NT2/D1 (cell line): ENCODE measurements around the gene LCE2D.
"Not testable (repeated sequence)": the region's sequence is repeated elsewhere in the genome, so short reads cannot be mapped to it uniquely, and the experiment has no call there.

Source experiments
- DNase-seq: peaks from one replicate; pipeline ENCODE4 v3.0.0-alpha.2; 2011; ENCODE audit warnings: low read depth, low spot score
- H3K27me3 ChIP-seq: 2 replicates; pipeline ENCODE4 v1.6.0; 2011; ENCODE audit warnings: mild to moderate bottlenecking; ENCODE audit not compliant: insufficient read length, insufficient read depth
- H3K36me3 ChIP-seq: 2 replicates; pipeline ENCODE4 v1.6.1; 2011; ENCODE audit warnings: mild to moderate bottlenecking, low read length, mixed read lengths; ENCODE audit not compliant: insufficient read depth, insufficient read length
- H3K4me1 ChIP-seq: 2 replicates; pipeline ENCODE4 v1.5.1; 2011; ENCODE audit not compliant: insufficient read depth, insufficient read length
- H3K4me3 ChIP-seq: 2 replicates; pipeline ENCODE4 v1.5.1; 2011; ENCODE audit warnings: low read depth; ENCODE audit not compliant: insufficient read length
- H3K9ac ChIP-seq: 2 replicates; pipeline ENCODE4 v1.6.0; 2011; ENCODE audit warnings: low read depth; ENCODE audit not compliant: insufficient read length
- H3K9me3 ChIP-seq: 2 replicates; pipeline ENCODE4 v1.5.1; 2011; ENCODE audit warnings: mild to moderate bottlenecking, low read length; ENCODE audit not compliant: insufficient read depth
- SUZ12 ChIP-seq: IDR thresholded peaks from 2 replicates; pipeline ENCODE4 v1.6.1; 2011; ENCODE audit not compliant: insufficient read length, insufficient read depth; ENCODE audit errors: extremely low read depth
- YY1 ChIP-seq: IDR thresholded peaks from 2 replicates; pipeline ENCODE4 v1.6.1; 2011; ENCODE audit not compliant: insufficient read length, insufficient read depth
- ZNF274 ChIP-seq: IDR thresholded peaks from 2 replicates; pipeline ENCODE4 v1.6.1; 2011; ENCODE audit warnings: mild to moderate bottlenecking, low read depth, low read length

Gene LCE2D

DNA sequence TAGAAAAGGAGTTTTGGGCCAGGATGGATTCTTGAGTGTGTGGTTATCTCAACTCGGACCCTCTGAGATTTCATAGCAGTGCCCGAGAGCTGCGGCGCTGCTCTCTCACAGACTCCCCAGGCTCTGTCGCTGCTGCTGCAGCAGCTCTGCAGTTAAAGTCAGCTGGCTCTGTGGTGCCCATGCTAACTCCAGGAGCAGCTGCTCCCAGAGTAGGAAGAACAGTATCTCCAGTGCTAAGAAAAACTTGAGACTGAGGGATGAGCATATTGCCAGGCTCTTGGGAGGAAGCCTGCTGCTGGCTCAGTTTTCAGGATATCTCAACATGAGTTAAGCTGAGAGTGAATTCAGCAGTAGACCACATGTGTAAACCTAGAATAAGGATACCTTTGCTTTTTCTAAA is 4.5 kb downstream of the LCE2D start:
- TF ChIP-seq SUZ12 (no peak), ZNF274 (no peak), YY1 (no peak)
- no peaks in the 10 kb centered on the region for H3K36me3 ChIP-seq
- no peak for DNase-seq
- H3K4me3 ChIP-seq = no peak overlapping the region
- H3K9me3 ChIP-seq = no peaks in the 10 kb centered on the region
- H3K27me3 ChIP-seq = no peaks in the 10 kb centered on the region
- no peak overlapping the region for H3K9ac ChIP-seq
- no peaks in the 10 kb centered on the region for H3K4me1 ChIP-seq

DNA sequence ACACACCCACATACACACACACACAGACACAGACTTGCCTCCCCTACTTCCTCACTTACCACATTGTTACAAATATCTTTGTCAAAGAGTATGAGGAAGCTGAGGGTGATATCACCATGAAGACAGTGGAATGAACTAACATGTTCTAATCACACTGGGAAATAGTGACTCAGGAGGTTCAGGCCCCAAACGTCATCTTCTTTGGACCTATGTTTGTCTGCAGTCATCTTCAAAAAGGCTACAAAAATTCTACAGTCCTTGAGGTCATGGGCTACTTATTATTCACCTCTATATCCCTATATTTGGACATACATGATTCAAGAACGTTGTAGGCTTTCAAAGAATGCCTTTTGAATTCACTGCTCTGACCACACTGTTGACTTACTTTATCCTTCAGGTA is 9.8 kb downstream of the LCE2D start:
- Histone ChIP-seq H3K27me3 (no peaks in the 10 kb centered on the region), H3K4me1 (no peaks in the 10 kb centered on the region), H3K9me3 (no peaks in the 10 kb centered on the region), H3K4me3 (no peak overlapping the region), H3K36me3 (no peaks in the 10 kb centered on the region), H3K9ac (no peak overlapping the region)
- TF ChIP-seq SUZ12 (no peak), ZNF274 (no peak), YY1 (no peak)
- no peak for DNase-seq

- H3K27me3 ChIP-seq, H3K9ac ChIP-seq, H3K4me3 ChIP-seq, H3K36me3 ChIP-seq, H3K9me3 ChIP-seq, H3K4me1 ChIP-seq, DNase-seq: not testable (repeated sequence)
Observed at GRCh38 chr1:152674983-152675382, 11.8 kb downstream of the LCE2D start, which contains the start of gene LCE2C. TSS of gene LCE2C (plus strand) at chr1:152675279. CDS start at chr1:152676016, 737 bp downstream.

- no peak for DNase-seq
- no peak for TF ChIP-seq SUZ12
- no peak for TF ChIP-seq ZNF274
- no peak for TF ChIP-seq YY1
- Histone ChIP-seq H3K36me3 (no peaks in the 10 kb centered on the region), H3K9ac (no peak overlapping the region), H3K4me3 (no peak overlapping the region), H3K9me3 (no peaks in the 10 kb centered on the region), H3K4me1 (no peaks in the 10 kb centered on the region), H3K27me3 (no peaks in the 10 kb centered on the region)
Observed at GRCh38 chr1:152679459-152679858, 16.3 kb downstream of the LCE2D start.

DNA sequence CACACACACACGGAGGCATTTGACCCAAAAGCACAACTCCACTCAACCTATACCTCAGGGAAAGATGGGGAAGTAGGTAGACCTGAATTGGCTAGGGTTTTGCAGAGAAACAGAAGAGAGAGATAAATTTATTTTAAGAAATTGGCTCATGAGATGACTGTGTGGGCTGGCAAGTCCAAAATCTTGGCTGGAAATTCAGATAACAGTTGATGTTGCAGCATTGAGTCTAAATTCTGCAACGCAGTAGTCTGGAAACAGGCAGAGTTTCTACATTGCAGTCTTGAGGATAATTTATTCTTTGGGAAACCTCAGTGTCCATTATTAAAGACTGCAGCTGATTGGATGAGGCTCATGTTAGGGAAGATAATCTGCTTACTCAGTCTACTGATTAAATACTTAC is 18.4 kb downstream of the LCE2D start:
- no peak for TF ChIP-seq ZNF274
- no peak for TF ChIP-seq YY1
- TF ChIP-seq SUZ12 = no peak
- Histone ChIP-seq H3K9me3 (no peaks in the 10 kb centered on the region), H3K9ac (no peak overlapping the region), H3K4me3 (no peak overlapping the region), H3K36me3 (no peaks in the 10 kb centered on the region), H3K27me3 (no peaks in the 10 kb centered on the region), H3K4me1 (no peaks in the 10 kb centered on the region)
- DNase-seq = no peak

DNA sequence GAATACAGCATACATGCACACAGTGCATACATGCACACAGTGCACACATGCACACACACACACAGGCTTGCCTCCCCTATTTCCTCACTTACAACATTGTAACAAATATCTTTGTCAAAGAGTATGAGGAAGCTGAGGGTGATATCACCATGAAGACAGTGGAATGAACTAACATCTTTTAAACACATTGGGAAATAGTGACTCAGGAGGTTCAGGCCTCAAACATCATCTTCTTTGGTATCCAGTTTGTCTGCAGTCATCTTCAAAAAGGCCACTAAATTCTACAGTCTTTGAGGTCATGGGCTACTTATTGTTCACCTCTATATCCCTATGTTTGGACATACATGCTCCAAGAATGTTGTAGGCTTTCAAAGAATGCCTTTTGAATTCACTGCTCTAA is 20.7 kb downstream of the LCE2D start:
- Histone ChIP-seq H3K4me3 (no peak overlapping the region), H3K4me1 (no peaks in the 10 kb centered on the region), H3K9ac (no peak overlapping the region), H3K9me3 (no peaks in the 10 kb centered on the region), H3K27me3 (no peaks in the 10 kb centered on the region), H3K36me3 (no peaks in the 10 kb centered on the region)
- TF ChIP-seq SUZ12 (no peak), ZNF274 (no peak), YY1 (no peak)
- DNase-seq = no peak

DNA sequence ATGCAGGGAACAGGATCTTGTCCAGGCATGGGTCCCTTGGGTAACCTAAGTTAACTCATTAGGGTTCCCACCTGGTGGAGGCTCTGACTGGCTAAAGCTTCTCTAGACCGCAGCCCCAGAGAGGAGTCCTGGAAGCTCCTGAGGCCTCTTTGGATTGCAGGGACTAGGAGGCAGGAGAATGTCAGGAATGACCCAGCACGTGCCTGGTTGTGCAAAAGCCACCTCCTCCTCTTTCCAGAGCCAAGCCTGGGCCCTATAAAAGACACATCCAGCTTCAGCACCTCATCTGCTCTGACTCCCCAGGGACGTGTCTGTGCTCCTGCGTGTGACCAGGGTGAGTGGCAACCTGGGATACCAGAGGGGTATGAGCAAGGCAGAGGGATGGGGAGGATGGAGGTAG is 22.6 kb downstream of the LCE2D start, which contains the start of gene LCE2B:
LCE2B (plus strand) TSS at position 301 of the 400 bp plus-strand sequence. CDS start 721 bp downstream, outside the sequence.
- H3K4me3 ChIP-seq, H3K36me3 ChIP-seq, H3K27me3 ChIP-seq, H3K4me1 ChIP-seq, H3K9me3 ChIP-seq, DNase-seq, H3K9ac ChIP-seq: not testable (repeated sequence)

DNA sequence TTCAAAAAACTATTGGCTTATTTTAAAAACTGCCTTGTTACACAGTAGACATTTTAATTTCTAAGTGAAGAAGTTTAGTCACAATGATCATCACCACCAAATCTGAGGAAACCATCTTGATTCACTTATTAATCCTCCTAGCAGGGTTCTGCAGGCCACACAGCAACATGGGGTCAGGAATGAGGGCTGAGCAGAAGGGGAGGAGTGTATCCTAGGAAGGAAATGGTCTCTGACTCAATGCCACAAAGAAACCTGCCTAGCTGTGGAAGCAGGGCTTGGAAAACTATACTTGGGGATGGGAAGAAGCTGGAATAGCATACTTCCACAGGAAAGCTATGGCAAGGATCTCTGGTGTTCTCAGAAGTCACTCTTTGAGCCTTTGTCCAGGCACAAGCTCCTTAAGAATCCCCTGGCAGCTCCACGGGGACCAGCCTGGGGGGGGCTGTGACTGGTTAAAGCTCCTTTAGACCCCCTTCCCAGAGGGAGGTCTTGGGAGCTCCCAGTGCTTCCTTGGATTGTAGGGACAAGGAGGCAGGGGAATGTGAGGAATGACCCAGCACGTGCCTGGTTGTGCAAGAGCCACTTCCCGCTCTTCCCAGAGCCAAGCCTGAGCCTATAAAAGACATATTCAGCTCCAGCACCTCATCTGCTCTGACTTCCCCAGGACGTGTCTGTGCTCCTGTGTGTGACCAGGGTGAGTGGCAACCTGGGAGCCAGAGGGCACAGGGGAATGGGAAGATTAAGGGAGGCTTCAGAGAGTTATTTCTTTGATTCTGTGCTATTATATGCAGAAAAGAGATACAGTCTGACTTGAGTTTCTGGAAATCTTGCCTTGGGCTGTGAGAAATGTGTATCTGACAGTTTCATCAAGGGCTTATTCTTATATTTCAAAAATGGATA is 34.8 kb downstream of the LCE2D start, which contains the start of gene LCE2A:
LCE2A (plus strand) TSS at position 645 of the 900 bp plus-strand sequence. CDS start 557 bp downstream, outside the sequence.
- Histone ChIP-seq H3K36me3 (no peaks in the 10 kb centered on the region), H3K9me3 (no peaks in the 10 kb centered on the region), H3K9ac (no peak within 1 kb of the TSS), H3K4me3 (no peak within 1 kb of the TSS), H3K4me1 (no peaks in the 10 kb centered on the region), H3K27me3 (no peaks in the 10 kb centered on the region)
- TF ChIP-seq YY1 (no peak), SUZ12 (no peak), ZNF274 (no peak)
- no peak for DNase-seq
